Activated T-cell treated with anti-CD3 and anti-CD28 coated beads, Interleukin-2, amount 50 U/mL, for 4 hours (primary cell): Measurements from ENCODE around the gene ZXDC. TPM values are rescaled to one million over a fixed set of nuclear protein-coding genes. Genes with fewer than 3 reads are reported as not detected.

Source experiments
- ATAC-seq, 2 donors: fragments of 200-7000 bp; cut with Tn5 transposase; one replicate each; pipeline ENCODE4 v1.10.0; 2021
- DNase-seq: peaks from one replicate; pipeline ENCODE4 v3.0.0-alpha.2; 2020
- H3K27me3 Mint-ChIP-seq: one replicate; pipeline ENCODE4 v1.8.0; 2021; ENCODE audit warnings: low read depth, mixed read lengths
- H3K36me3 Mint-ChIP-seq: one replicate; pipeline ENCODE4 v1.8.0; 2022; ENCODE audit warnings: mixed read lengths; ENCODE audit not compliant: insufficient read depth
- H3K4me1 Mint-ChIP-seq: one replicate; pipeline ENCODE4 v1.8.0; 2021; ENCODE audit warnings: low read depth, mixed read lengths
- H3K4me3 Mint-ChIP-seq: one replicate; pipeline ENCODE4 v1.8.0; 2021; ENCODE audit warnings: mild to moderate bottlenecking, moderate library complexity, mixed read lengths
- H3K9me3 Mint-ChIP-seq: one replicate; pipeline ENCODE4 v1.8.0; 2021; ENCODE audit warnings: mixed read lengths
- total RNA-seq, 3 donors: library from RNA; stranded (reverse); gene quantifications; one replicate each; pipeline ENCODE4 v1.2.1, GENCODE V29; 2021

Gene ZXDC
- total RNA-seq, result 10 to 100 TPM; 24.4 to 25.6 (median 25.6) TPM

- H3K4me3 Mint-ChIP-seq, result peak within 1 kb of the TSS; percentile 89
- H3K36me3 Mint-ChIP-seq, result peaks cover 16% of the 10 kb centered on the region
- H3K4me1 Mint-ChIP-seq, result peaks cover 45% of the 10 kb centered on the region
- no peaks in the 10 kb centered on the region for H3K27me3 Mint-ChIP-seq
- DNase-seq (peak; percentile 93), ATAC-seq (peak; percentile 84 to 85)
- H3K9me3 Mint-ChIP-seq, result no peaks in the 10 kb centered on the region
These were observed at the start of gene ZXDC for GRCh38 chr3:126475413-126476114. TSS of gene ZXDC (minus strand) at chr3:126475891. CDS start at chr3:126475865, 26 bp downstream.

- ATAC-seq (no peak), DNase-seq (no peak)
- Mint-ChIP-seq H3K36me3 (no peaks in the 10 kb centered on the region), H3K4me3 (no peak overlapping the region), H3K27me3 (peaks cover 25% of the 10 kb centered on the region), H3K4me1 (no peaks in the 10 kb centered on the region), H3K9me3 (no peaks in the 10 kb centered on the region)
These were observed 49.6 kb upstream of the ZXDC start for GRCh38 chr3:126525091-126525852.

DNA sequence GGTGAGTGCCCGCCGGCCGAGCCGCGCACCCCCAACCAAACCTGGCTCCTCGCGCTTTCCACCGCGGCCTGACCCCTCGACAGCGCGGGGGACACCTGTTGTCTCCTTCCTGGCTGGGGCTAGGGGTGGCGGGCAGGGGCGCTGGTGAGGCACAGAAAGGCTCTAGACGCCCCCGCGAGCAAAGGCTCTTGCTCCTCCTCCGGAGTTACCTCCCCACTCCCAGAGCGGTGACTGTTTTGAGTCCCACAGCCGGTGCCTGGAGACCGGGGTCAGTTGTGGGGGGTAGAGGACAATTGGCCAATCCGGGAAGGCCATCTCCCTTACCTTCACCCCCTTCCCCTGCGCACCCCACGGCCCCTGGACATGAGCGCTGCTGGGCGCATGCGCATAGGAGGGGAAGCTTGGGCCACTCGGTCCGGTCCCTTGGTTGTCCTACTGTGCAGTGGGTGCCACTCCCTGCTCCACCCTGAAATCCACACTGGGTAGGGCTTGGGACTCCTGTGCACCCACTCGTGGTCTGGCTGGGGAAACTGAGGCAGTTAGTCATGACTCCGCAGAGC, 48.8 kb upstream of the ZXDC start:
- H3K4me3 Mint-ChIP-seq, result no peak overlapping the region
- ATAC-seq, result peak in 1 of 2 donors; percentile 9
- no peaks in the 10 kb centered on the region for H3K36me3 Mint-ChIP-seq
- H3K4me1 Mint-ChIP-seq, result no peaks in the 10 kb centered on the region
- no peaks in the 10 kb centered on the region for H3K9me3 Mint-ChIP-seq
- no peak for DNase-seq
- H3K27me3 Mint-ChIP-seq, result peaks cover 25% of the 10 kb centered on the region

DNA sequence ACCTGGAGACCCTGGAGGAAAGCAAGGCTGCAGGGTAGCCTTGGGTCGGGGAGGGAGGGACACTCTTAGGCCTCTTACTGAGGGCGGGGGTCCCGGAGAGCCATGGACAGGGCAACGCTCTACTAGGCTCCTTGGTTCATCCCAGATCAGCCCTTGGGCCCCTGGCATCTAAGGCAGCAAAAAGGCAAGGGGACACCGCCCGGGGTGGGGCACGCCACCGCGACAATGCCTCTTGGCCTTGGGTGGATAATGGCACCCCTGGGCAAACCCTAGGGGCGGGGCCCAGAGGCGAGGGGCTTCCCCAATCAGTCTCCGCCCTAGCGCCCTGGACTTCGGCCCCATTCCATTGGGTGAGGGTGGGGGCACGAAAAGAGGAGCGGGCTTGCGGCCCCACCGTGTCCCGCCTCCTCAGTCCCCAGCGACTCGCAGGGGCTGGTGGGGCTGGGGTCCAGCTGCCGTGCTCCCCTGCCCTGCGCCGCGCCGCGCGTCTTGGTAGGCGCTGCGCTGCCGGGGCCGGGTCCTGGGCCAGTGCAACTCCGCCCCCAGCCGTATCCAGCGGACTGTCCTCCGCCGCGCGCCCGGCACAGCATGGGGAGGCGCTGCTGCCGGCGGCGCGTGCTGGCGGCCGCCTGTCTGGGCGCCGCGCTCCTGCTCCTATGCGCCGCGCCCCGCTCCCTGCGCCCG, 48.2 kb upstream of the ZXDC start, which contains the start of gene CHST13:
Gene CHST13, plus strand, starts transcription at position 411 of the 684 bp plus-strand sequence. Its CDS starts 178 bp downstream, at position 589.
- Mint-ChIP-seq H3K9me3 (no peaks in the 10 kb centered on the region), H3K4me3 (no peak within 1 kb of the TSS)
- no peak for DNase-seq

GRCh38 chr3:126522363-126522788, 46.7 kb upstream of the ZXDC start:
- peak; percentile 31 for DNase-seq
- Mint-ChIP-seq H3K36me3 (no peaks in the 10 kb centered on the region), H3K9me3 (no peaks in the 10 kb centered on the region), H3K27me3 (peaks cover 25% of the 10 kb centered on the region), H3K4me3 (no peak overlapping the region), H3K4me1 (no peaks in the 10 kb centered on the region)
- peak in 1 of 2 donors; percentile 20 for ATAC-seq

More for the DNA sequence above, 48.2 kb upstream of the ZXDC start, which contains the start of gene CHST13:
- Mint-ChIP-seq H3K36me3 (no peaks in the 10 kb centered on the region), H3K4me1 (no peaks in the 10 kb centered on the region), H3K27me3 (peaks cover 25% of the 10 kb centered on the region)
- peak; percentile 29 to 49 for ATAC-seq

DNA sequence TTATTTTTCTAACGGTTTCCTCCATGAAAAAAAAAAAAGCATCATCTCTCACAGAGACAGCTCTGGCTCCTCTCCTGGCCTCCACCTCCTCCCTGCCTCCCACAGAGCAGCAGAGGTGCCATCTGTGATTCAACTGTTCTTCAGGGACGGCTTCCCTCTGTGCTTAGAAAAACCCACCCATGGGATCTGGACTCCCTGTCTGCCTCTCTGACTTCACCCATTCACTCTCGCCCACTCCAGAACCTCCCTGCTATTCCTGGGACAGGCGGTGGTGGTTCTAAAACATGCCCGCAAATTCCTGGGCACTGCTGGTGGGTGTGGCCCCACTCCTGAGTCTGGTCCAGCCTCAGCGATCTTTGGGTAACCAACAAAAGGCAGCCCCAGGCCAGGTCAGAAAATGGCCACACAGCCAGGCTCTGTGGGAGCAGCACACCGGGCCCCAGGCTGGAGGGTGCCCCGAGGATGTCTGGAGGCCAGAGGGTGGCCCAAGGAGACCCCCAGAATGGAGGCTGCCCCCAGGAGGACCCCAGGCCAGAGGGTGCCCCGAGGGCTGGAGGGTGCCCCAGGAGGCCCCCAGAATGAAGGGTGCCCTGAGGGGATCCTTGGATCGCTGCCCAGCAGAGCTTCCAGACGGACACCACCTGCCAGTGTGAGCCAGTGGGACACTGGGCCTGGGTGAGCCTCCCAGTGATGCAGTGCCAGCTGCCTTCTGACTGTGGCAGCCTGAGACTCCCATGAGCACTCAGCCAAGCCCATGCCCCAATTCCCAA, 45.6 kb upstream of the ZXDC start:
- H3K4me1 Mint-ChIP-seq, result no peaks in the 10 kb centered on the region
- ATAC-seq, result no peak
- peaks cover 30% of the 10 kb centered on the region for H3K27me3 Mint-ChIP-seq
- no peaks in the 10 kb centered on the region for H3K9me3 Mint-ChIP-seq
- no peaks in the 10 kb centered on the region for H3K36me3 Mint-ChIP-seq
- DNase-seq, result no peak
- H3K4me3 Mint-ChIP-seq, result no peak overlapping the region

DNA sequence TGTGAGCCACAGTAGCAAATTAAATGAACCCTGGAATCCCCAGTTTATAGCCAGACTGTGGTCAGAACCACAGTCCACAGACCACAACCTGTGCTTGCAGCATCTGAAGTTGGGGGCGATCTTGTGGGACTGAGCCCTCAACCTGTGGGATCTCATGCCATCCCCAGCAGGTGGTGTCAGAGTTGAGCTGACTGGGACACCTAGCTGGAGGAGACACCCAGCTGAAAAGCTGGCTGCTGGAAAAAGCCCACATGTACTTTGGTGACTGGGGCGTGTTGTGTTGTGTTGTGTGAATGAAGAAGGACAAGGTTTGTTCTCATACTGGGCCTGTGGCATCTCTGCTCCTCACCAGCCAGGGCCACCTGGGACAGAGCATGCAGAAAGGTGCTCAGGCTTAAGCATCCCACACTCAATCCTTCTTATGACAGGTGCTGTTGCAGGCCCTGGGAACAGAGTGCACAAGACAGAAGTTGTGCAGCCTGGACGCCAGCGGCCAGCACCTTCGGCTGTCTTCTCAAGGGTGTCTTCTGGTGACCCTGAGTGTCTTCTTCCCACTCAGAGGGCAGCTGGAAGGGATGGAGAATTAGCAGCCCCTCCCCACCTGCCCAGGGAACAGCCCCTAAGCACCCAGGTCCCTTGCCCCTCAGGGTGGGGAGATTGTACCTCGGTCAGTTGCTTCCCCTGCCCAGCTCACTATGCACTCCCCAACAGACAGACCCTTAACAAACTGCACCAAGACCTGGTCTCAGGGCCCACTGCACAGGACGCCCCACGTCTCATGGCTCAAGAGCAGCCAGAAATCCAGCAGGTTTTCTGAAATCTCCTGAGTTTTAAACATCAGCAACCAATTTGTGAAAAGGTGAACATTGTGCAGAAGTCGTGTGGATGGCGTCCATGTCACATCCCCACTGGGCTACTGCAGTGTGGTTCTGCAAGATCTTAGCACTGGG, 44.1 kb upstream of the ZXDC start:
- Mint-ChIP-seq H3K27me3 (peaks cover 22% of the 10 kb centered on the region), H3K4me3 (no peak overlapping the region), H3K36me3 (no peaks in the 10 kb centered on the region), H3K4me1 (no peaks in the 10 kb centered on the region), H3K9me3 (no peaks in the 10 kb centered on the region)
- ATAC-seq (no peak), DNase-seq (no peak)

DNA sequence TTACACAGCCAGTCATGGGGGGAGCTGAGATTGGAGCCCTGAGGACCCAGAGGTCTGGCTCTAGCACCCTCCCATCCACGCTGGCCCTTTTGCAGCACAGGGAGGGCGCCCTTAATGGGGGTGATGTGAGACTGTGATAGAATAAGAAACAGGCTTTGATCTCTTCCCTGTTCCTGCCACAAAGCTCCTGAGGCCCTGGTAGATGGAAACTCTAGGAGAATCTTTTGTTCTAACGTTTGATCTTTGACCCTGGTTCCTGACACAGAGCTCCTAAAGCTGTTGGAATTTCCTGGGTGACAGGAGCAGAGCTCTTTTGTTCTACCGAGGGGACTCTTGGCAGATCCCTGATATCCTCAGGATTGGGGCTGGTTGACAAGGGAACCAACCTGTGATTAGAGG, 43.1 kb upstream of the ZXDC start:
- DNase-seq (no peak), ATAC-seq (no peak)
- H3K27me3 Mint-ChIP-seq, result peaks cover 21% of the 10 kb centered on the region
- H3K9me3 Mint-ChIP-seq, result no peaks in the 10 kb centered on the region
- H3K4me1 Mint-ChIP-seq, result no peaks in the 10 kb centered on the region
- H3K4me3 Mint-ChIP-seq, result no peak overlapping the region
- H3K36me3 Mint-ChIP-seq, result no peaks in the 10 kb centered on the region

- peaks cover 15% of the 10 kb centered on the region for H3K27me3 Mint-ChIP-seq
- no peaks in the 10 kb centered on the region for H3K9me3 Mint-ChIP-seq
- no peaks in the 10 kb centered on the region for H3K4me1 Mint-ChIP-seq
- DNase-seq, result no peak
- ATAC-seq, result no peak
- H3K36me3 Mint-ChIP-seq, result no peaks in the 10 kb centered on the region
- no peak overlapping the region for H3K4me3 Mint-ChIP-seq
These were observed 42.5 kb upstream of the ZXDC start for GRCh38 chr3:126517986-126518778.

DNA sequence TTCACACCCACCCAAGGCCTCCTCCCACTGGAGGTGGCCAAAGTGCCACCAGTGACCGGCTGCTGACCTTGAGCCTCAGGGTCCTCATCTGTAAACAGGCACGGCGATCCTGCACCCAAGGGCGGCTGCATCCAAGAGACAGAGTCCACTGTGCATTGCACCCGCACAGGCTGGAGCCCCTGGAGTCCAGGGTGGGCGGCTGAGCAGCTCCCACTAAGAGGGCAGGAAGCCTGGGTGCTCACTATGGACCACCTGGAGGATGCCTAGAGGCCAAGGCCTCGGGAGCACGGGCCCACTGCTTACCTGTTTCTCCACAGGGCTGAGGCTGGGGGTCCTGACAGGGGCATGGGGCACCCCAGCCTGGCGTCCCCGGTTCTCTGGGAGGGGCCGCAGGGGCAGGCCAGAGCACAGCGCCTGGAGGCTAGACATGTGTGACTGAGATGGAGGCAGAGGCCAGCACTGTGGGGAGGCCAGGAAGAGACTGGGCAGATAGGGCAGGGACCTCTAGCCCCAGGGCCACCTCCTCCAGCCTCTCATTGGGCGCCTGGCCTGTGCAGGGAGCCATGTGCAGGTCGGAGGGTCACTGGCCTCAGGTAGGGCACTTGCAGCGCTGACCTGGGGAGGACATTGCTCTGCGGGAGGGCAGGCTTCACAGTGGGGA, 41.7 kb upstream of the ZXDC start, which contains the start of gene UROC1:
Gene UROC1, minus strand, starts transcription at position 483 of the 661 bp plus-strand sequence. Its CDS starts 54 bp downstream, at position 429.
- DNase-seq (no peak), ATAC-seq (no peak)
- Mint-ChIP-seq H3K9me3 (no peaks in the 10 kb centered on the region), H3K27me3 (peaks cover 8% of the 10 kb centered on the region), H3K4me1 (no peaks in the 10 kb centered on the region), H3K36me3 (no peaks in the 10 kb centered on the region), H3K4me3 (no peak within 1 kb of the TSS)

- H3K27me3 Mint-ChIP-seq, result peaks cover 5% of the 10 kb centered on the region
- no peak for DNase-seq
- no peaks in the 10 kb centered on the region for H3K36me3 Mint-ChIP-seq
- H3K4me3 Mint-ChIP-seq, result no peak overlapping the region
- no peaks in the 10 kb centered on the region for H3K9me3 Mint-ChIP-seq
- H3K4me1 Mint-ChIP-seq, result no peaks in the 10 kb centered on the region
- no peak for ATAC-seq
These were observed 41.2 kb upstream of the ZXDC start for GRCh38 chr3:126516936-126517290.
